ENCODE data around the gene NFE2L2.
"Not testable (repeated sequence)": the region's sequence is repeated elsewhere in the genome, so short reads cannot be mapped to it uniquely, and the experiment has no call there.

Gene NFE2L2

DNA sequence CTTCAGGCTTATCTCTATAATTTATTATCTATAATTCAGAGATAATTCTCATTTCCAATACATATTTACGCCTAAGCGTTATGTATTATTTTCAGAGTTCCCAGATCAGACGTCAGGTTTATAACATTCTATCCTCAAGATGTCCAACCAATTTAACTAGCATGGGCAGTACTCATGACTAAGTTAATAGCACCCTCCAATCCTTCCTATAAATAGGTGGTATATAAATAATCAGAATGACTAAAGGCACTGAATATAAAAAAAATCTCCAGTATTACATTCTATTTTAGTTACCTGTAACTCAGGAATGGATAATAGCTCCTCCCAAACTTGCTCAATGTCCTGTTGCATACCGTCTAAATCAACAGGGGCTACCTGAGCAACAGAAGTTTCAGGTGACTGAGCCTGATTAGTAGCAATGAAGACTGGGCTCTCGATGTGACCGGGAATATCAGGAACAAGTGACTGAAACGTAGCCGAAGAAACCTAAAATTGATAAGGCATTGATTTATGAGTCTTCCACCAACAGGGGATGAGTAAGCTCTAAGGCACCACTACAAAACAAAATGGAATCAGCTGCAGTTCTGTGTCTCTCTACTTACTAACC, 32.3 kb downstream of the NFE2L2 start:
- TF ChIP-seq CTCF (IDR thresholded peaks at IDR 0.05; ENCODE audit: low read depth, low read length) = no peak
- no peak overlapping the region for H3K4me3 ChIP-seq (ENCODE audit: low read depth, low read length)

DNA sequence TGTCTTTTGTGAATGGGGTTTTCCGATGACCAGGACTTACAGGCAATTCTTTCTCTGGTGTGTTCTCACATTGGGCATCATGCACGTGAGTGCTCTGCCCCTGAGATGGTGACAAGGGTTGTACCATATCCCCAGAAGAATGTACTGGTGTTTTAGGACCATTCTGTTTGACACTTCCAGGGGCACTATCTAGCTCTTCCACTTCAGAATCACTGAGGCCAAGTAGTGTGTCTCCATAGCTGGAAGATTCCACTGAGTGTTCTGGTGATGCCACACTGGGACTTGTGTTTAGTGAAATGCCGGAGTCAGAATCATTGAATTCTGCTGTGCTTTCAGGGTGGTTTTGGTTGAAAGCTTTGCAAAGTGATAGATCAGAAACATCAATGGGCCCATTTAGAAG, 33.3 kb downstream of the NFE2L2 start:
- no peak overlapping the region for H3K4me3 ChIP-seq (ENCODE audit: low read depth, low read length)
- no peak for TF ChIP-seq CTCF (IDR thresholded peaks at IDR 0.05; ENCODE audit: low read depth, low read length)

DNA sequence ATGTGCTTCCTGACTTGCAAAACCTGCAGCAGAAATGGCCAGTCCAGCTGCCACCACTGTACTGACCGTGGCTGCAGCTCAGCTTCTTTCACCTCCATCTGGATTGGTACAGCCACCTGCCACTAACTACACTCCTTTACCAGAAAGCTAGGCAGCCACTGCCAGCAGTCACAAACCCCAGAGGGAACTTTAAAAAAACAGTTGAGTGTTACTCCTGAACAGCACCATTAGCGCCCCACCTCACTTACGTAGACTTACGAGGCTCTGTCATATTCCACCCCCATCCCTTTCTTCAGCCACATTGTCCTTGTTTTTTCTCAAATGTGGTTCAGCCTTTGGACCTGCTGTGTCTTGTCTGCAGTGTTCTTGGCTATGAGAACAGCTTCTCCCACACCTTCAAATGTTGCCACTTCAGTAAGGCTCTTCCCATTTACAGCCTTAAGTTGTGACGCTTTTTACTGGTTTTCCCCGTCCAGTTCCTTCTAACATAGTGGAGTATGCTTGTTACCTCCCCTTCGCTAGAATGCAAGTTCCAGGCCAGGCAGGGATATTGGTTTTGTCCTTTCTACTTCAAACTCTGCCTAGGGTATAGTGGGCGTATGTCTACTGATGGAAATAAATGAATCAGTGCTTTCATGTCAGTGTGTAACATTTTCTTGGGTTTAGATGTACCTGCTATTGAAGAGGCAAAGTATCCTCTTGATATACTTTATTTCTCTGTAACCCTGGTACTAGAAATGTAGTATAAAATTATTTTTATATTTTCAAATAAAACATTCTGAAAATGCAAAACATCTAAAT, 34.9 kb downstream of the NFE2L2 start:
- H3K4me3 ChIP-seq (ENCODE audit: low read depth, low read length) = no peak overlapping the region
- no peak for TF ChIP-seq CTCF (IDR thresholded peaks at IDR 0.05; ENCODE audit: low read depth, low read length)

GRCh38 chr2:177225965-177226360, 38.6 kb downstream of the NFE2L2 start:
- no peak overlapping the region for H3K4me3 ChIP-seq (ENCODE audit: low read depth, low read length)
- no peak for TF ChIP-seq CTCF (IDR thresholded peaks at IDR 0.05; ENCODE audit: low read depth, low read length)

- not testable (repeated sequence) for H3K4me3 ChIP-seq (ENCODE audit: low read depth, low read length)
Measured at GRCh38 chr2:177223436-177223835, 41.1 kb downstream of the NFE2L2 start.

GRCh38 chr2:177221970-177222369, 42.6 kb downstream of the NFE2L2 start:
- no peak overlapping the region for H3K4me3 ChIP-seq (ENCODE audit: low read depth, low read length)
- TF ChIP-seq CTCF (IDR thresholded peaks at IDR 0.05; ENCODE audit: low read depth, low read length) = no peak

DNA sequence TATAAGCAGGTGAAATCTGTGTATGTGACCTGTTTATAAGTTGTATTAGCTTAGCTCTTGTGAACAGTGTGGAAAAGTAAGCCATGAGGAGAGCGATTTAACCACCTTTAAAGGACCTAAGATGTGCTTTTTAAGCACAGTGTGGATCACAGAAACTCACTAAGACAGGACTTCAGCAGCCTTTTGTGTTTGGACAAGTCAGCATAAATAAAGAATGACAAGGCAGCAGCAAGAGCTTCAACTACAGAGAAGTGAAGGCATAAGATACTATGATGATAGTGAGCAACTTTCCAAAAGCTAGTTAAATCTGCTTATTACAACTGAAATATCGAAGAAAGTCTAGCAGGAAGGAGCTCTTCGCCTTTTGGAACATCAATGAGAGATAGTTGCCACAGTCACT, 43.0 kb downstream of the NFE2L2 start:
- no peak overlapping the region for H3K4me3 ChIP-seq (ENCODE audit: low read depth, low read length)
- no peak for TF ChIP-seq CTCF (IDR thresholded peaks at IDR 0.05; ENCODE audit: low read depth, low read length)

DNA sequence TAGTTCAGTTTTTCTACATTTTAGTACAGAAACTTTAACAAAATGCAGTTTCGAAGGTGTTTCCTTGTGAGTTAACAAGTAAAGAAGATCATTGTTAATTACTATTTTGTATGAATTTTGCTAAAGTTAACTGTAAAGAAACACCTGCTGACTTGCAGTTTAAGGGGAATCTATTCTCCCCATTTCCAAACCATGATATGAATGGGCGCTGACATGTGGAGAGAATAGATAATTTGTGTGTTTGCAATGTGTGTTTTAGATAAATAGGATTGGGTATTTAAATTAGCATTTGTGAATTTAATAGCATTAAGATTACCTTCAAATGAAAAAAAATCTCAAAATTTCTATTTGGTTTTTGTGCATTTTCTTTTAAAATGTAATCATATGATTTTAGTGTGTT, 44.7 kb downstream of the NFE2L2 start:
- H3K4me3 ChIP-seq (ENCODE audit: low read depth, low read length) = not testable (repeated sequence)
